Tibial nerve (tissue), 4 donors: ENCODE measurements around the gene SYT17. TPM values are rescaled to one million over a fixed set of nuclear protein-coding genes. Genes with fewer than 3 reads are reported as not detected.

Experiments used
- DNase-seq, 2 donors: peaks; one replicate each; pipeline ENCODE4 v3.0.0-alpha.2; 2019; ENCODE audit warnings: low spot score in 2 of 2
- H3K27ac ChIP-seq, 4 donors: fragments of 200-600 bp; sonication (generic) in 3 of 4; one replicate each; pipeline ENCODE4 v1.5.1; 2017 to 2019; ENCODE audit warnings: mild to moderate bottlenecking in 1 of 4
- H3K27me3 ChIP-seq, 2 donors: fragments of 200-600 bp; sonication (generic) in 1 of 2; one replicate each; pipeline versions ENCODE4 v1.5.1 to v1.6.0; 2017 to 2019
- H3K36me3 ChIP-seq, 3 donors: fragments of 200-600 bp; sonication (generic); one replicate each; pipeline ENCODE4 v1.5.1; 2018 to 2019
- H3K4me1 ChIP-seq, 4 donors: fragments of 200-600 bp; sonication (generic) in 3 of 4; one replicate each; pipeline ENCODE4 v1.5.1; 2017 to 2019
- H3K4me3 ChIP-seq, 4 donors: fragments of 200-600 bp; sonication (generic) in 3 of 4; one replicate each; pipeline ENCODE4 v1.5.1; 2017 to 2019; ENCODE audit warnings: mild to moderate bottlenecking in 1 of 4, moderate library complexity in 1 of 4
- H3K9me3 ChIP-seq, 4 donors: fragments of 200-600 bp; sonication (generic) in 3 of 4; one replicate each; pipeline ENCODE4 v1.5.1; 2017 to 2019
- CTCF ChIP-seq, 5 experiments: fragments of 200-600 bp in 3 of 5; fragments of 450-650 bp in 2 of 5; sonication (generic) in 3 of 5; IDR thresholded peaks; one replicate each; pipeline ENCODE4 v1.5.1; 2016 to 2019; ENCODE audit warnings: antibody characterized with exemption in 5 of 5, mild to moderate bottlenecking in 3 of 5, moderate library complexity in 2 of 5
- EP300 ChIP-seq, 2 donors: sonication (generic); formaldehyde crosslinking; IDR thresholded peaks; one replicate each; pipeline ENCODE4 v1.6.1; 2017; ENCODE audit warnings: antibody characterized with exemption in 2 of 2, mild to moderate bottlenecking in 1 of 2
- POLR2A ChIP-seq, 2 donors: fragments of 450-650 bp; IDR thresholded peaks; one replicate each; pipeline ENCODE4 v1.6.1; 2017; ENCODE audit warnings: antibody characterized with exemption in 2 of 2, mild to moderate bottlenecking in 2 of 2, moderate library complexity in 2 of 2
- WGBS, 2 donors: methylation state at CpG; one replicate each; pipeline ENCODE4 v1.1.5; 2018; 5-methylcytosine and 5-hydroxymethylcytosine counted together
- total RNA-seq, 4 donors: library from RNA; depleted of rRNA; stranded (reverse); fragments of >200 nt; gene quantifications; one replicate each; pipeline ENCODE4 v1.1.0, GENCODE V29; 2016

The SYT17 gene
- total RNA-seq, 4 donors from 2014 or later = 8.1 to 33.9 (median 12.7) TPM

DNA sequence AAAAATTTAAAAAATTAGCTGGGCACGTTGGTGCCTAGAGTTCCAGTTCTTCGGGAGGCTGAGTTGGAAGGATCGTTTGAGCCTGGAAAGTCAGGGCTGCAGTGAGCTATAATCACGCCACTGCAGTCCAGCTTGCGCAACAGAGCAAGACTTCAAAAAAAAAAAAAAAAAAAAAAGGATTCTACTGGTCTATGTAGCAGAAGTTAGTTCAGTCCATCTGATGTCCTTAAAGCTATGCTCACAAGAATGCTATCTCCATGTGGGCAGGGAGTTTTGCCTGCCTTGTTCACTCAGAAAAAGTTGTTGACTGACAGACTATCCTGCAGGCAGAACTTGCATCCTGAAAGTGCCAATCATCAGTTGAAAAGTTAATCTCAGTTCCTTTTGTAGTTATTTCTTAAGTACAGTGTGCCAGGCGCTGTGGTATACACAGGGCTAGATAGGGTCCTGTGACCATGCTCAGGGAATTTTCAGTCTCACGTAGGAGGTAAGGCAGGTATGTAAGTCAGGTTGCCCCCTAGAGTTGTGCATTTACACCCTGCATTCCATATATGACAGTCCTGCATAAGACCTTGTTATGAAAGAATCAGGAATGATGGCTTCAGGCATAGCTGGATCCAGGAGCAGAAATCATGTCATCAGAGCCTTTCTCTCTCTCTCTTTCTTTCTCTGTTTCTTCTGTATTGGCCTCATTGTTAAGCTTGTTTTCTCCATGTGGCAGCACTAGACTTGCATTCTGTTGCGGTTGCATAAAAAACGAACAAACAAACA lies 7.6 kb downstream of the SYT17 start:
- Histone ChIP-seq H3K9me3 (no peaks in the 10 kb centered on the region), H3K27ac (no peak overlapping the region), H3K36me3 (no peaks in the 10 kb centered on the region), H3K4me1 (no peaks in the 10 kb centered on the region), H3K4me3 (no peak overlapping the region), H3K27me3 (peaks cover 0 to 4% of the 10 kb centered on the region in 2 donors)
- no peak for TF ChIP-seq EP300 (IDR thresholded peaks at IDR 0.05)
- no peak for TF ChIP-seq CTCF (IDR thresholded peaks at IDR 0.05)
- TF ChIP-seq POLR2A (IDR thresholded peaks at IDR 0.05) = no peak
- 71 to 81% methylated on average over 9 of the region's 9 CpGs for WGBS, 2 donors
- DNase-seq = no peak

- 75 to 76% methylated on average over 5 of the region's 5 CpGs for WGBS, 2 donors
- TF ChIP-seq CTCF (IDR thresholded peaks at IDR 0.05) (no peak), EP300 (IDR thresholded peaks at IDR 0.05) (no peak), POLR2A (IDR thresholded peaks at IDR 0.05) (no peak)
- Histone ChIP-seq H3K9me3 (no peaks in the 10 kb centered on the region), H3K4me3 (no peak overlapping the region), H3K27ac (no peak overlapping the region), H3K4me1 (no peaks in the 10 kb centered on the region), H3K27me3 (no peaks in the 10 kb centered on the region), H3K36me3 (no peaks in the 10 kb centered on the region)
- no peak for DNase-seq
These were observed 9.2 kb downstream of the SYT17 start for GRCh38 chr16:19177111-19177739.

DNA sequence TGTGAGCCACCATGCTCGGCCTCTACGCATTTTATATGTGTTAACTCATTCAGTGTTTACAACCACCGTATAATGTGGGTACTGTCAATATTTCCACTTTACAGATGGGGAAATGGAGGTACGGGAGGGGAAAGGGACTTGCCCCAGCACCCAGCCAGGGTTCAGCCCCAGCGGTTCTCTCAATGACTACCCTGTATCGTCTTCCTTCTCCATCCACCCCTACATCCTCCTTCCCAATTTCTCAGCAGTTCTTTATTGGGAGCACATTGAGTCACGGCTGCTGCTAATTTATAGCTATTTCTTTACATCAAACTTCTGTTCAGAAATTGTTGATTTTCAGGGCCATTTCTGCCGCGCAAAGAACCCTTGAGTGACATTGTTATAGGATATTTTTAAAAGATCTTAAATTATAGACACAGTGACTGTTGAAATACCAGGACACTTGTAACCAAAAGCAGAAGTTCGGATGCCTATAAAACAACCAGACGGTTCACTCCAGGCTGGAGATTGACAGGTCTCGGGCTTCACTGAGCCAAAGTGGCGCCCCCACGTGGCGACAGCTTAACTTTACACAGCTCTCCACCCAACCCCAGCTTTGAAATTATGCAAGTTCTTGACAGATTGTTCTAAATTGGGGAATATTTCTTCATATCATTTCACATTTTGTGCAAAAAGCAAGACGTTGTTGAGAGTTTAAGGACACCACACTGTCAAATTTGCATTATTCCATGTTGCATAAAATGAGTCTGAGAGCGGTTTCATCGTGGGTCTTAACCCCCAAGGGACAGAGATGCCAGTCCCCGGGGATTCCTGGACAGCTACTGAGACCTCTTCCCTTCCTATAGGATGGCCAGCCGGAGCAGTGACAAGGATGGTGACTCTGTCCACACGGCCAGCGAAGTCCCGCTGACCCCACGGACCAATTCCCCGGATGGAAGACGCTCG lies 11.8 kb downstream of the SYT17 start:
- no peaks in the 10 kb centered on the region for H3K36me3 ChIP-seq
- WGBS, 2 donors = 64 to 65% methylated on average over 27 of the region's 27 CpGs
- no peak overlapping the region for H3K4me3 ChIP-seq
- no peaks in the 10 kb centered on the region for H3K9me3 ChIP-seq
- DNase-seq = peak in 1 of 2 donors; percentile 46
- TF ChIP-seq CTCF (IDR thresholded peaks at IDR 0.05) = peak; percentile 47 to 61 (median 51)
- TF ChIP-seq POLR2A (IDR thresholded peaks at IDR 0.05) = no peak
- TF ChIP-seq EP300 (IDR thresholded peaks at IDR 0.05) = peak in 1 of 2 donors; percentile 34
- H3K27me3 ChIP-seq = no peaks in the 10 kb centered on the region
- no peak overlapping the region for H3K27ac ChIP-seq
- no peaks in the 10 kb centered on the region for H3K4me1 ChIP-seq

GRCh38 chr16:19180741-19181140 lies 12.7 kb downstream of the SYT17 start:
- DNase-seq = no peak
- H3K4me3 ChIP-seq = no peak overlapping the region
- TF ChIP-seq EP300 (IDR thresholded peaks at IDR 0.05) = no peak
- TF ChIP-seq POLR2A (IDR thresholded peaks at IDR 0.05) = no peak
- TF ChIP-seq CTCF (IDR thresholded peaks at IDR 0.05) = no peak
- H3K27me3 ChIP-seq = no peaks in the 10 kb centered on the region
- no peaks in the 10 kb centered on the region for H3K4me1 ChIP-seq
- no peaks in the 10 kb centered on the region for H3K9me3 ChIP-seq
- 94 to 97% methylated on average over 4 of the region's 4 CpGs for WGBS, 2 donors
- no peak overlapping the region for H3K27ac ChIP-seq
- H3K36me3 ChIP-seq = no peaks in the 10 kb centered on the region
